HepG2 (cell line): ENCODE results near the gene FXYD4. TPM values are rescaled to one million over a fixed set of nuclear protein-coding genes. Genes with fewer than 3 reads are reported as not detected.

Experiments used
- FLYWCH1 ChIP-seq: sonication (generic); formaldehyde crosslinking; IDR thresholded peaks from 2 replicates; pipeline ENCODE4 v1.8.1; 2023; ENCODE audit warnings: mild to moderate bottlenecking, missing genetic modification reagents
- NCOA2 ChIP-seq: sonication (generic); formaldehyde crosslinking; IDR thresholded peaks from 2 replicates; pipeline ENCODE4 v1.8.0; 2022; ENCODE audit warnings: inconsistent platforms
- NFKB2 ChIP-seq: sonication (generic); formaldehyde crosslinking; IDR thresholded peaks from 2 replicates; pipeline ENCODE4 v1.4.0; 2020; ENCODE audit warnings: missing genetic modification reagents, borderline replicate concordance
- NR2F6 ChIP-seq, 2 experiments: IDR thresholded peaks; 2 replicates each; pipeline ENCODE4 v1.6.1; 2016; ENCODE audit warnings: antibody characterized with exemption in 1 of 2, mild to moderate bottlenecking in 1 of 2
- SKI ChIP-seq: fragments of 450-650 bp; IDR thresholded peaks from one replicate; pipeline ENCODE4 v1.6.1; 2018; ENCODE audit warnings: mild to moderate bottlenecking; ENCODE audit not compliant: partially characterized antibody
- SPEN ChIP-seq: sonication (generic); formaldehyde crosslinking; IDR thresholded peaks from 2 replicates; pipeline ENCODE4 v1.5.1; 2020; ENCODE audit warnings: low read depth, mild to moderate bottlenecking, missing genetic modification reagents
- ZBTB8A ChIP-seq: sonication (generic); formaldehyde crosslinking; IDR thresholded peaks from 2 replicates; pipeline ENCODE4 v1.4.0; 2020; ENCODE audit warnings: mild to moderate bottlenecking, low read depth, missing genetic modification reagents, borderline replicate concordance
- ZC3H4 ChIP-seq: sonication (generic); formaldehyde crosslinking; IDR thresholded peaks from 2 replicates; pipeline ENCODE4 v1.4.0; 2020; ENCODE audit warnings: missing genetic modification reagents, borderline replicate concordance
- ZFP1 ChIP-seq: IDR thresholded peaks from 2 replicates; pipeline ENCODE4 v1.6.1; 2016
- ZFP36L1 ChIP-seq: sonication (generic); formaldehyde crosslinking; IDR thresholded peaks from 2 replicates; pipeline ENCODE4 v1.8.0; 2022; ENCODE audit warnings: mild to moderate bottlenecking, missing genetic modification reagents, moderate library complexity
- ZNF101 ChIP-seq: sonication (generic); formaldehyde crosslinking; IDR thresholded peaks from 2 replicates; pipeline ENCODE4 v1.4.0; 2020; ENCODE audit warnings: mild to moderate bottlenecking, low read depth, missing genetic modification reagents, borderline replicate concordance
- ZNF224 ChIP-seq: sonication (generic); formaldehyde crosslinking; IDR thresholded peaks from 2 replicates; pipeline ENCODE4 v1.5.0; 2020; ENCODE audit warnings: mild to moderate bottlenecking, missing genetic modification reagents
- ZNF30 ChIP-seq: sonication (generic); formaldehyde crosslinking; IDR thresholded peaks from 2 replicates; pipeline ENCODE4 v1.5.0; 2020; ENCODE audit warnings: mild to moderate bottlenecking, missing genetic modification reagents
- ZNF441 ChIP-seq: sonication (generic); formaldehyde crosslinking; IDR thresholded peaks from 2 replicates; pipeline ENCODE4 v1.7.0; 2021; ENCODE audit warnings: missing genetic modification reagents, borderline replicate concordance
- ZNF468 ChIP-seq: sonication (generic); formaldehyde crosslinking; IDR thresholded peaks from 2 replicates; pipeline ENCODE4 v1.8.0; 2022; ENCODE audit warnings: mild to moderate bottlenecking, moderate library complexity, missing genetic modification reagents
- ZNF781 ChIP-seq: sonication (generic); formaldehyde crosslinking; IDR thresholded peaks from 2 replicates; pipeline ENCODE4 v1.5.1; 2020; ENCODE audit warnings: borderline replicate concordance, mild to moderate bottlenecking, missing genetic modification reagents; ENCODE audit errors: not compliant biosample characterization
- polyA plus RNA-seq, 8 experiments: library from polyadenylated mRNA; depleted of rRNA in 3 of 8; stranded (reverse) in 7 of 8; unstranded in 1 of 8; fragments of >200 nt; fragmentation: Illumina TruSeq in 4 of 8; extraction: Trizol in 4 of 8; gene quantifications; 2 replicates each; pipeline versions ENCODE4 v1.2.1 to v1.2.3, GENCODE V29; 2011 to 2016; ENCODE audit warnings: low read depth in 4 of 8, missing spikeins in 1 of 8, mixed read lengths in 1 of 8; ENCODE audit not compliant: insufficient read depth in 1 of 8
- total RNA-seq, 5 experiments: library from RNA; depleted of rRNA; stranded (reverse); fragments of >200 nt; fragmentation: Illumina TruSeq; extraction: Trizol; gene quantifications; 2 replicates each; pipeline ENCODE4 v1.2.3, GENCODE V29; 2016; ENCODE audit warnings: low read depth in 1 of 5
- TF ChIP-seq, protein P1 (sequence below): sonication (generic); formaldehyde crosslinking; IDR thresholded peaks from 2 replicates; pipeline ENCODE4 v1.4.0; 2020; ENCODE audit warnings: mild to moderate bottlenecking, low read depth, missing genetic modification reagents
- TF ChIP-seq, protein P2 (sequence below): sonication (generic); IDR thresholded peaks from 2 replicates; pipeline ENCODE4 v1.6.1; 2016; ENCODE audit warnings: low read depth, borderline replicate concordance
- TF ChIP-seq, protein P3 (sequence below), 2 experiments: sonication (generic) in 1 of 2; formaldehyde crosslinking in 1 of 2; IDR thresholded peaks; 2 replicates each; pipeline versions ENCODE4 v1.4.0 to v1.6.1; 2016 to 2020; ENCODE audit warnings: borderline replicate concordance in 1 of 2, low read depth in 1 of 2, mild to moderate bottlenecking in 1 of 2, missing genetic modification reagents in 1 of 2
- TF ChIP-seq, protein P4 (sequence below): sonication (generic); formaldehyde crosslinking; IDR thresholded peaks from 2 replicates; pipeline ENCODE4 v1.5.0; 2020; ENCODE audit warnings: missing genetic modification reagents
- TF ChIP-seq, protein P5 (sequence below): IDR thresholded peaks from 2 replicates; pipeline ENCODE4 v1.6.1; 2016; ENCODE audit warnings: mild to moderate bottlenecking, missing biosample characterization, missing genetic modification reagents

The FXYD4 gene
- total and polyA plus RNA-seq, 2 of the 13 experiments (the other 11 are each of a cell fraction or from before 2014, with no cell fraction given), result not detected

DNA sequence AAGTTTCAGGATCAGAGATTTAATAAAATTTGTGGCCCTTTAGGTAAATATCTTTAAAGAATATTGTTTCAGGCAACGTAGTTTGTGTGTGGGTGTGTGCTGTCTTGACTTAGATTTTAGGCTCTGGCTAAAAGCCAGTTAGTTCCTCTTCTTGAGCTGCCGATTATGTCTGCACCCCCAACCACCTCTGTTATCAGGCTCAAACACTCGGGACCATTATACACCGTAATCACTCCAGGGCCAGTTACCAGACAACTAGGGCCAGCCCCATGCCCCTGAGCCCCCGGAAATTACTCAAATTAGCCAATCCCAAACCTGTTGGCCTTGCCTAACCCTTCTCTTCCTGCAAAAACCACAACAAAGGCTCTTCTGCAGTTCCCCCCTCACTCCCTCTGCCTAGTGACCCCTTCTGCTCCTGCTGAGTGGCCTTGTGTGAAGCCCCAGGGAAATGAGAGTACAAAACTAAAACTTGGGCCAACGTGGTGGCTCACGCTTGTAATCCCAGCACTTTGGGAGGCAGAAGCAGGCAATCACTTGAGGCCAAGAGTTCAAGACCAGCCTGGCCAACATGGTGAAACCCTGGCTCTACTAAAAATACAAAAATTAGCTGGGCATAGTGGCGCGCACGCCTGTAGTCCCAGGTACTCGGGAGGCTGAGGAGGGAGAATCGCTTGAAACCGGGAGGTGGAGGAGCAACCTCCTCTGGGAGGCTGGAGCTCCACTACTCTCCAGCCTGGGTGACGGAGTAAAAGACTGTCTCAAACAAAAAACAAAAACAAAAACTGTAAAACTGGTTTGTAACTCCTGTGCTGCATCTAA, 46.7 kb downstream of the FXYD4 start (continued):
- TF ChIP-seq, protein P1, sequence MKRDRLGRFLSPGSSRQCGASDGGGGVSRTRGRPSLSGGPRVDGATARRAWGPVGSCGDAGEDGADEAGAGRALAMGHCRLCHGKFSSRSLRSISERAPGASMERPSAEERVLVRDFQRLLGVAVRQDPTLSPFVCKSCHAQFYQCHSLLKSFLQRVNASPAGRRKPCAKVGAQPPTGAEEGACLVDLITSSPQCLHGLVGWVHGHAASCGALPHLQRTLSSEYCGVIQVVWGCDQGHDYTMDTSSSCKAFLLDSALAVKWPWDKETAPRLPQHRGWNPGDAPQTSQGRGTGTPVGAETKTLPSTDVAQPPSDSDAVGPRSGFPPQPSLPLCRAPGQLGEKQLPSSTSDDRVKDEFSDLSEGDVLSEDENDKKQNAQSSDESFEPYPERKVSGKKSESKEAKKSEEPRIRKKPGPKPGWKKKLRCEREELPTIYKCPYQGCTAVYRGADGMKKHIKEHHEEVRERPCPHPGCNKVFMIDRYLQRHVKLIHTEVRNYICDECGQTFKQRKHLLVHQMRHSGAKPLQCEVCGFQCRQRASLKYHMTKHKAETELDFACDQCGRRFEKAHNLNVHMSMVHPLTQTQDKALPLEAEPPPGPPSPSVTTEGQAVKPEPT, result 0 out of 2 replicates have a peak, but pooled peaks have one; percentile 18
- 0 out of 2 replicates have a peak, but pooled peaks have one; percentile 50 for TF ChIP-seq ZNF441
- TF ChIP-seq, protein P2, sequence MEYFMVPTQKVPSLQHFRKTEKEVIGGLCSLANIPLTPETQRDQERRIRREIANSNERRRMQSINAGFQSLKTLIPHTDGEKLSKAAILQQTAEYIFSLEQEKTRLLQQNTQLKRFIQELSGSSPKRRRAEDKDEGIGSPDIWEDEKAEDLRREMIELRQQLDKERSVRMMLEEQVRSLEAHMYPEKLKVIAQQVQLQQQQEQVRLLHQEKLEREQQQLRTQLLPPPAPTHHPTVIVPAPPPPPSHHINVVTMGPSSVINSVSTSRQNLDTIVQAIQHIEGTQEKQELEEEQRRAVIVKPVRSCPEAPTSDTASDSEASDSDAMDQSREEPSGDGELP, result peak; percentile 37; the same call in 1 of the 2 replicates
- TF ChIP-seq ZNF224 (CRISPR knock-in tag), result no peak
- TF ChIP-seq, protein P3, sequence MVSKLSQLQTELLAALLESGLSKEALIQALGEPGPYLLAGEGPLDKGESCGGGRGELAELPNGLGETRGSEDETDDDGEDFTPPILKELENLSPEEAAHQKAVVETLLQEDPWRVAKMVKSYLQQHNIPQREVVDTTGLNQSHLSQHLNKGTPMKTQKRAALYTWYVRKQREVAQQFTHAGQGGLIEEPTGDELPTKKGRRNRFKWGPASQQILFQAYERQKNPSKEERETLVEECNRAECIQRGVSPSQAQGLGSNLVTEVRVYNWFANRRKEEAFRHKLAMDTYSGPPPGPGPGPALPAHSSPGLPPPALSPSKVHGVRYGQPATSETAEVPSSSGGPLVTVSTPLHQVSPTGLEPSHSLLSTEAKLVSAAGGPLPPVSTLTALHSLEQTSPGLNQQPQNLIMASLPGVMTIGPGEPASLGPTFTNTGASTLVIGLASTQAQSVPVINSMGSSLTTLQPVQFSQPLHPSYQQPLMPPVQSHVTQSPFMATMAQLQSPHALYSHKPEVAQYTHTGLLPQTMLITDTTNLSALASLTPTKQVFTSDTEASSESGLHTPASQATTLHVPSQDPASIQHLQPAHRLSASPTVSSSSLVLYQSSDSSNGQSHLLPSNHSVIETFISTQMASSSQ (IDR thresholded peaks at IDR 0.05; ENCODE audit: low read depth), result peak; percentile 46; the same call in 1 of the 2 replicates
- TF ChIP-seq, protein P3 (CRISPR knock-in tag; IDR thresholded peaks at IDR 0.05; ENCODE audit: borderline replicate concordance), result peak; percentile 63; the same call in 1 of the 2 replicates
- no peak for TF ChIP-seq NFKB2 (CRISPR knock-in tag)
- TF ChIP-seq ZFP1 (CRISPR knock-in tag), result no peak
- TF ChIP-seq ZNF30 (CRISPR knock-in tag), result no peak
- peak; percentile 32 for TF ChIP-seq SKI
- no peak for TF ChIP-seq SPEN (CRISPR knock-in tag)
- TF ChIP-seq, protein P4, sequence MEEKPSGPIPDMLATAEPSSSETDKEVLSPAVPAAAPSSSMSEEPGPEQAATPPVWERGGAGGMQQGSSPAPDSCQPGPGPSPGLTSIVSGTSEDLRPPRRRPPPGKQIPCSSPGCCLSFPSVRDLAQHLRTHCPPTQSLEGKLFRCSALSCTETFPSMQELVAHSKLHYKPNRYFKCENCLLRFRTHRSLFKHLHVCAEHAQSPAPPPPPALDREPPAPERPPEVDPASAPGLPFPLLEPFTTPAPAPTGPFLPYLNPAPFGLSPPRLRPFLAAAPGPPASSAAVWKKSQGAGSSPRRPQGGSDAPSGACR, result no peak
- TF ChIP-seq ZNF468 (CRISPR knock-in tag), result no peak
- TF ChIP-seq FLYWCH1 (CRISPR knock-in tag), result no peak
- TF ChIP-seq ZFP36L1 (CRISPR knock-in tag), result no peak
- TF ChIP-seq ZBTB8A (CRISPR knock-in tag), result no peak
- no peak for TF ChIP-seq ZC3H4 (CRISPR knock-in tag)
- no peak for TF ChIP-seq ZNF781 (CRISPR knock-in tag)
- TF ChIP-seq ZNF101 (CRISPR knock-in tag), result no peak
- peak; percentile 81 for TF ChIP-seq NR2F6 (IDR thresholded peaks at IDR 0.05)
- TF ChIP-seq NR2F6 (CRISPR knock-in tag; IDR thresholded peaks at IDR 0.05), result peak; percentile 84
- TF ChIP-seq NCOA2 (CRISPR knock-in tag), result peak; percentile 82
- TF ChIP-seq, protein P5, sequence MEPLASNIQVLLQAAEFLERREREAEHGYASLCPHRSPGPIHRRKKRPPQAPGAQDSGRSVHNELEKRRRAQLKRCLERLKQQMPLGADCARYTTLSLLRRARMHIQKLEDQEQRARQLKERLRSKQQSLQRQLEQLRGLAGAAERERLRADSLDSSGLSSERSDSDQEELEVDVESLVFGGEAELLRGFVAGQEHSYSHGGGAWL (CRISPR knock-in tag), result no peak
